IMR-90 (cell line): ENCODE measurements around the gene HS2ST1. TPM values are rescaled to one million over a fixed set of nuclear protein-coding genes. Genes with fewer than 3 reads are reported as not detected.

Experiments used
- ATAC-seq: fragments of 200-7000 bp; cut with Tn5 transposase; 2 replicates; pipeline ENCODE4 v1.9.1; 2020; ENCODE audit warnings: low read depth, mild to moderate bottlenecking, moderate library complexity
- BruUV-seq: library from RNA; stranded (reverse); fragments of 400-500 nt; replicated peaks from 2 replicates; lab custom pipeline; 2021; lab: Mats Ljungman, UMichigan
- CTCF ChIA-PET: fragments of 300-600 bp; formaldehyde crosslinking; extraction: SDS; loops from one replicate; lab custom pipeline; 2021; ENCODE audit warnings: antibody characterized with exemption; lab: Yijun Ruan, JAX
- POLR2A ChIA-PET: fragments of 300-600 bp; sonication (Branson Sonifier 250); formaldehyde crosslinking; loops from one replicate; lab custom pipeline; 2022; ENCODE audit warnings: antibody characterized with exemption; ENCODE audit not compliant: unreplicated experiment; lab: Charles Lee
- DNase-seq: peaks from one replicate; pipeline ENCODE4 v3.0.0; 2013
- H2AFZ ChIP-seq: replicated peaks from 2 replicates; pipeline ENCODE3; 2013; ENCODE audit warnings: low read length, mild to moderate bottlenecking; ENCODE audit not compliant: poor library complexity
- H2AK5ac ChIP-seq: 2 replicates; pipeline ENCODE4 v1.6.1; 2013; ENCODE audit warnings: low read depth, low read length, inconsistent platforms
- H2AK9ac ChIP-seq: replicated peaks from 2 replicates; pipeline ENCODE3; 2013; ENCODE audit warnings: mild to moderate bottlenecking, low read depth, low read length, moderate library complexity; ENCODE audit not compliant: poor library complexity
- H2BK120ac ChIP-seq: 2 replicates; pipeline ENCODE4 v1.6.1; 2013; ENCODE audit warnings: low read depth, low read length, inconsistent platforms
- H2BK15ac ChIP-seq: 3 replicates; pipeline ENCODE4 v1.6.1; 2013; ENCODE audit warnings: low read depth, low read length, inconsistent platforms
- H2BK20ac ChIP-seq: 2 replicates; pipeline ENCODE4 v1.6.1; 2013; ENCODE audit warnings: low read depth, mild to moderate bottlenecking, inconsistent platforms, low read length, moderate library complexity
- H2BK5ac ChIP-seq: 2 replicates; pipeline ENCODE4 v1.6.1; 2013; ENCODE audit warnings: mild to moderate bottlenecking, low read depth, low read length, inconsistent platforms; ENCODE audit not compliant: poor library complexity, severe bottlenecking
- H3K14ac ChIP-seq: replicated peaks from 2 replicates; pipeline ENCODE4 v1.6.1; 2013; ENCODE audit warnings: low read depth, low read length, inconsistent platforms
- H3K18ac ChIP-seq: 2 replicates; pipeline ENCODE4 v1.6.1; 2013; ENCODE audit warnings: low read depth, low read length, control low read depth
- H3K23ac ChIP-seq: 2 replicates; pipeline ENCODE4 v1.6.1; 2013; ENCODE audit warnings: low read depth, low read length, inconsistent platforms
- H3K27ac ChIP-seq: 2 replicates; pipeline ENCODE4 v1.5.1; 2013; ENCODE audit warnings: mild to moderate bottlenecking, control low read depth, low read length; ENCODE audit not compliant: insufficient read depth
- H3K27me3 ChIP-seq: 2 replicates; pipeline ENCODE4 v1.6.1; 2013; ENCODE audit warnings: low read length; ENCODE audit not compliant: control insufficient read depth, insufficient read depth
- H3K36me3 ChIP-seq: 2 replicates; pipeline ENCODE4 v1.6.1; 2013; ENCODE audit warnings: low read length, mixed read lengths; ENCODE audit not compliant: control insufficient read depth, insufficient read depth
- H3K4ac ChIP-seq: 2 replicates; pipeline ENCODE4 v1.6.1; 2013; ENCODE audit warnings: low read depth, low read length, inconsistent platforms
- H3K4me1 ChIP-seq: 2 replicates; pipeline ENCODE4 v1.6.1; 2013; ENCODE audit warnings: low read length, mixed read lengths; ENCODE audit not compliant: control insufficient read depth, insufficient read depth
- H3K4me2 ChIP-seq: 2 replicates; pipeline ENCODE4 v1.6.1; 2013; ENCODE audit warnings: low read depth, mild to moderate bottlenecking, control low read depth, low read length, moderate library complexity
- H3K4me3 ChIP-seq: 2 replicates; pipeline ENCODE4 v1.5.1; 2013; ENCODE audit warnings: low read depth, mild to moderate bottlenecking, control low read depth, low read length, moderate library complexity; ENCODE audit not compliant: insufficient read depth
- H3K56ac ChIP-seq: 2 replicates; pipeline ENCODE4 v1.6.1; 2013; ENCODE audit warnings: low read length, inconsistent platforms; ENCODE audit not compliant: insufficient read depth; ENCODE audit errors: extremely low read depth
- H3K79me1 ChIP-seq, 2 experiments: 2 replicates each; pipeline ENCODE4 v1.6.1; 2013; ENCODE audit warnings: low read length in 2 of 2, inconsistent platforms in 1 of 2, low read depth in 1 of 2
- H3K9ac ChIP-seq: 2 replicates; pipeline ENCODE4 v1.6.1; 2013; ENCODE audit warnings: low read depth, low read length, control low read depth
- H3K9me1 ChIP-seq: 2 replicates; pipeline ENCODE4 v1.6.1; 2013; ENCODE audit warnings: low read length, inconsistent platforms; ENCODE audit not compliant: insufficient read depth
- H3K9me3 ChIP-seq: 2 replicates; pipeline ENCODE4 v1.6.1; 2013; ENCODE audit warnings: low read length; ENCODE audit not compliant: control insufficient read depth, insufficient read depth
- H4K20me1 ChIP-seq: 2 replicates; pipeline ENCODE4 v1.6.1; 2013; ENCODE audit warnings: low read length, inconsistent platforms; ENCODE audit not compliant: insufficient read depth
- H4K5ac ChIP-seq: 2 replicates; pipeline ENCODE4 v1.6.1; 2013; ENCODE audit warnings: mild to moderate bottlenecking, low read depth, low read length, control low read depth
- H4K8ac ChIP-seq, 2 experiments: 2 replicates each; pipeline ENCODE4 v1.6.1; 2013; ENCODE audit warnings: low read depth in 2 of 2, low read length in 2 of 2, control low read depth in 1 of 2, inconsistent platforms in 1 of 2
- H4K91ac ChIP-seq: 2 replicates; pipeline ENCODE4 v1.6.1; 2013; ENCODE audit warnings: low read depth, low read length, inconsistent platforms; ENCODE audit not compliant: insufficient read depth
- CEBPB ChIP-seq: IDR thresholded peaks from 2 replicates; pipeline ENCODE4 v1.6.1; 2012; ENCODE audit warnings: low read depth, low read length, improper control_type of control experiment
- NFE2L2 ChIP-seq: fragments of 150-350 bp; IDR thresholded peaks from 2 replicates; pipeline ENCODE4 v1.6.1; 2016; ENCODE audit warnings: low read depth, mild to moderate bottlenecking, low read length
- SMC3 ChIP-seq: fragments of 150-350 bp; IDR thresholded peaks from 2 replicates; pipeline ENCODE4 v1.6.1; 2016; ENCODE audit warnings: low read depth, mild to moderate bottlenecking, antibody characterized with exemption, low read length, moderate library complexity
- WGBS, 2 experiments: methylation state at CpG; one replicate each; pipeline versions ENCODE4 v1.1.5 to v1.1.7; 2013; ENCODE audit warnings: missing lambda C conversion rate in 2 of 2; ENCODE audit not compliant: insufficient read length in 1 of 2; ENCODE audit errors: extremely low coverage in 2 of 2; 5-methylcytosine and 5-hydroxymethylcytosine counted together
- dilution Hi-C: fragments of 300-500 bp; cut with HindIII; formaldehyde crosslinking; loops from one replicate; pipeline ENCODE4 v1.14.3; 2018; ENCODE audit warnings: low sequenced_read_pairs; ENCODE audit not compliant: unreplicated experiment
- in situ Hi-C: fragments of 300-500 bp; cut with MboI; formaldehyde crosslinking; loops from 3 replicates; pipeline ENCODE4 v1.14.3; 2019; ENCODE audit warnings: low sequenced_read_pairs, inconsistent platforms, mixed read lengths
- intact Hi-C: fragments of 100-400 bp; cut with micrococcal nuclease; formaldehyde crosslinking; loops from 2 replicates; pipeline ENCODE4 v1.10.0; 2022
- polyA plus RNA-seq, 3 experiments: library from polyadenylated mRNA; depleted of rRNA; stranded (reverse); fragments of >200 nt; gene quantifications; 2 replicates each; pipeline ENCODE4 v1.2.3, GENCODE V29; 2012; ENCODE audit warnings: low replicate concordance in 1 of 3
- total RNA-seq: library from RNA; depleted of rRNA; stranded (reverse); fragments of >200 nt; gene quantifications from 2 replicates; pipeline ENCODE4 v1.2.3, GENCODE V29; 2012

The HS2ST1 gene
- total and polyA plus RNA-seq, 2 of the 4 experiments (the other 2 are of a cell fraction) = 7.8 to 13.1 TPM

- H3K9ac ChIP-seq = no peak overlapping the region
- no peak overlapping the region for H2BK20ac ChIP-seq
- no peak overlapping the region for H3K56ac ChIP-seq
- no TSS peak for BruUV-seq
- ChIA-PET CTCF (no interaction called here), POLR2A (no interaction called here)
- no peak overlapping the region for H3K18ac ChIP-seq
- H3K4me3 ChIP-seq = no peak overlapping the region
- H3K9me1 ChIP-seq = no peaks in the 10 kb centered on the region
- no peaks in the 10 kb centered on the region for H4K20me1 ChIP-seq
- no peak overlapping the region for H3K4ac ChIP-seq
- no peak overlapping the region for H4K91ac ChIP-seq
- ATAC-seq = no peak
- H3K36me3 ChIP-seq = no peaks in the 10 kb centered on the region
- no peaks in the 10 kb centered on the region for H3K4me1 ChIP-seq
- no peak overlapping the region for H2BK5ac ChIP-seq
- no peak overlapping the region for H3K14ac ChIP-seq
- in situ Hi-C loops = no loop called here
- no peak overlapping the region for H2BK120ac ChIP-seq
- H3K27ac ChIP-seq = no peak overlapping the region
- peaks cover 0 to 2% of the 10 kb centered on the region in 2 experiments; a peak in 1 of 4 replicates for H3K79me1 ChIP-seq
- H4K8ac ChIP-seq = no peak overlapping the region
- H2AFZ ChIP-seq = no peak overlapping the region
- dilution Hi-C loops = no loop called here
- WGBS, 2 experiments = no CpG with 5 or more reads among the region's 2 CpGs
- no peak overlapping the region for H2BK15ac ChIP-seq
- TF ChIP-seq SMC3 (no peak), CEBPB (no peak), NFE2L2 (no peak)
- no peak overlapping the region for H3K4me2 ChIP-seq
- no peak overlapping the region for H4K5ac ChIP-seq
- no peaks in the 10 kb centered on the region for H3K27me3 ChIP-seq
- DNase-seq = no peak
- H2AK9ac ChIP-seq = no peak overlapping the region
- H3K9me3 ChIP-seq = no peaks in the 10 kb centered on the region
- intact Hi-C loops = no loop called here
- no peak overlapping the region for H3K23ac ChIP-seq
- no peak overlapping the region for H2AK5ac ChIP-seq
Observed at GRCh38 chr1:87000460-87000859, 86.0 kb downstream of the HS2ST1 start.
